ENCODE data around the gene TMPRSS11D.
A peak's percentile ranks its signal among the peaks of the same experiment; 100 is the strongest.

Gene TMPRSS11D

DNA sequence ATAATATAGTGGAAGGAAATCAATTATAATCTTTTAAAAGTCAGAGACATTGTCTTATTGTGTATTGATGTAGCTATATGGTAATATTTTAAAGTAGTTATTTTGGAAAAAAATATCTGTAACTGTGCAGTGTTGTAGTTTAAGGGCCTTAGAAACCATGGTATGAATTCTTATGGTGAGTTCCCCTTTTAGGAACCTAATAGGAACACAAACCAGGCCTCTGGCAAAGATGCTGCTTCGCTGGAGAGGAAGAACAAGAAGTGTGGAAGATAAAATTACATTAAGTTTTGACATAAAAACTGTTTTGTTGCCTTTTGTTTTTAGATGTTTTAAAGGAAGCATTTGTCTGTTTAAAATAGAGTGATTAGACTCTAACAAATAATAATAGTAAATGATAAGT lies 10.9 kb upstream of the TMPRSS11D start:
- TF ChIP-seq, protein P1, sequence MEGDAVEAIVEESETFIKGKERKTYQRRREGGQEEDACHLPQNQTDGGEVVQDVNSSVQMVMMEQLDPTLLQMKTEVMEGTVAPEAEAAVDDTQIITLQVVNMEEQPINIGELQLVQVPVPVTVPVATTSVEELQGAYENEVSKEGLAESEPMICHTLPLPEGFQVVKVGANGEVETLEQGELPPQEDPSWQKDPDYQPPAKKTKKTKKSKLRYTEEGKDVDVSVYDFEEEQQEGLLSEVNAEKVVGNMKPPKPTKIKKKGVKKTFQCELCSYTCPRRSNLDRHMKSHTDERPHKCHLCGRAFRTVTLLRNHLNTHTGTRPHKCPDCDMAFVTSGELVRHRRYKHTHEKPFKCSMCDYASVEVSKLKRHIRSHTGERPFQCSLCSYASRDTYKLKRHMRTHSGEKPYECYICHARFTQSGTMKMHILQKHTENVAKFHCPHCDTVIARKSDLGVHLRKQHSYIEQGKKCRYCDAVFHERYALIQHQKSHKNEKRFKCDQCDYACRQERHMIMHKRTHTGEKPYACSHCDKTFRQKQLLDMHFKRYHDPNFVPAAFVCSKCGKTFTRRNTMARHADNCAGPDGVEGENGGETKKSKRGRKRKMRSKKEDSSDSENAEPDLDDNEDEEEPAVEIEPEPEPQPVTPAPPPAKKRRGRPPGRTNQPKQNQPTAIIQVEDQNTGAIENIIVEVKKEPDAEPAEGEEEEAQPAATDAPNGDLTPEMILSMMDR (IDR thresholded peaks at IDR 0.05; ENCODE audit: low read depth, low read length, missing control alignments), result no peak
- H3K4me3 ChIP-seq (replicated peaks; ENCODE audit: low read depth, low read length), result no peak overlapping the region
- DNase-seq (ENCODE audit: extremely low read depth, low read depth), result no peak

- TF ChIP-seq, protein P1 (IDR thresholded peaks at IDR 0.05; ENCODE audit: low read depth, low read length, missing control alignments), result peak; percentile 38
- no peak for DNase-seq (ENCODE audit: extremely low read depth, low read depth)
These were observed 9.1 kb upstream of the TMPRSS11D start for GRCh38 chr4:67892905-67893304.

DNA sequence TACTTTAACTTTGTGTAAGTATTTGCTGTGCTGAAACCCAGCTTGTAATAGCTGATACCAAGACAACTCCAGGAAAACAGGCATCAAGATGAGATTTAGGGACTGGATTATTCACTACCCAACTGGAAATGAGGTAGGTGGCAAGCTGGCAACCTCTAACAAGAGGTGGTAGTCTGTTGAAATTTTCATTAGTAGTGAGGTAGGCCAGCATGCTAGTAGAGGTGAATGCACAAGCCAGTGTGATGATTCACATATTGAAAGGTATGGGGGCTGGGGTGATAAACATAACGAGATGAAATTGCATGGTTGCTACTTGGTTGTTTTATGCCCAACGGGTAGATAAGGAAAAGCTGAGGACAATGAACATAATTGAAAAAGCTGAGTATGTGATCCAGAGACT lies 8.5 kb upstream of the TMPRSS11D start:
- no peak for DNase-seq (ENCODE audit: extremely low read depth, low read depth)

More at GRCh38 chr4:67892905-67893304, 9.1 kb upstream of the TMPRSS11D start:
- no peak overlapping the region for H3K4me3 ChIP-seq (replicated peaks; ENCODE audit: low read depth, low read length)

GRCh38 chr4:67891645-67892044 lies 7.8 kb upstream of the TMPRSS11D start:
- no peak overlapping the region for H3K4me3 ChIP-seq (replicated peaks; ENCODE audit: low read depth, low read length)
- DNase-seq (ENCODE audit: extremely low read depth, low read depth), result no peak
- TF ChIP-seq, protein P1 (IDR thresholded peaks at IDR 0.05; ENCODE audit: low read depth, low read length, missing control alignments), result no peak

More for the DNA sequence above, 8.5 kb upstream of the TMPRSS11D start:
- no peak overlapping the region for H3K4me3 ChIP-seq (replicated peaks; ENCODE audit: low read depth, low read length)
- TF ChIP-seq, protein P1 (IDR thresholded peaks at IDR 0.05; ENCODE audit: low read depth, low read length, missing control alignments), result no peak

- TF ChIP-seq, protein P1 (IDR thresholded peaks at IDR 0.05; ENCODE audit: low read depth, low read length, missing control alignments), result no peak
- DNase-seq (ENCODE audit: extremely low read depth, low read depth), result peak; percentile 16
- no peak overlapping the region for H3K4me3 ChIP-seq (replicated peaks; ENCODE audit: low read depth, low read length)
These were observed 2.5 kb upstream of the TMPRSS11D start for GRCh38 chr4:67886281-67886680.

DNA sequence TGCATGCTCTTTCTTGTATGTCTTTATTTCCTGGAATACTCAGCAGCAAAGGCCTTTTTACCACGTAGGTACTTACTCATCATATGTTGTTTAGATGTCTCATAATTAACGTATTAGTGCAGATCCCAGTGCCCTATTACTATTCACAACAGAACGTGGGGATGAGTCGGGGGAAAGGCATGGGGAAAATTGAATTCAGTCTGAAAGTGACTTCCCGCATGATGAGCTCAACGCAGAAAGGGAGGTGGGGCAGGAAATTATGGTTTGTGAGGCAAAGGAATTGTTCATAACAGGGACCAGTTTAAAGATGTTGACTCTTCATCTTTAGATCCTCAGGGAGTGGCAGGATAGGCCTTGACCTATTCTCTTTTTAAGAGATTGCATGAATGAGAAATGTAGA lies 2.0 kb upstream of the TMPRSS11D start:
- no peak overlapping the region for H3K4me3 ChIP-seq (replicated peaks; ENCODE audit: low read depth, low read length)
- DNase-seq (ENCODE audit: extremely low read depth, low read depth), result peak; percentile 70
- TF ChIP-seq, protein P1 (IDR thresholded peaks at IDR 0.05; ENCODE audit: low read depth, low read length, missing control alignments), result no peak

DNA sequence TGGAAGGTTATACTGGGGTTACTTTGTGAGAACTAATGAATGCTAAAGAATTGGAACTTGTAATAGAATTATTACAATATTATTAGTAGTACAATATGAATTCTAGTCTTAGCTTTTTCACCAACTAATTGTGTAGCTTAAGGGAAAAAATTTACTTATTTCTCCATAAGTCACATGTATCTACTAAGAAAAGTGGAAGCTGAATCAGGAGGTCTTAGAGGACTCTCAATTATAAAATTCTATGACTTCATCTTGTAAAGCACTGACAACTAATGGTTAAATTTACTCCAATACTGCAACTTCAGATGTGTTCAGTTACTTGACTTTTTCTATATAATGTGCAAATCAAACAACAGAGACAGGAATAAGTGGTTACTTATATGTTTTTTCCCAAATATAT lies 899 bp upstream of the TMPRSS11D start:
- DNase-seq (ENCODE audit: extremely low read depth, low read depth), result no peak
- TF ChIP-seq, protein P1 (IDR thresholded peaks at IDR 0.05; ENCODE audit: low read depth, low read length, missing control alignments), result no peak
- no peak overlapping the region for H3K4me3 ChIP-seq (replicated peaks; ENCODE audit: low read depth, low read length)
